GM12873 (cell line): ENCODE data around the gene PLEKHG4B.

Experiments used
- CTCF ChIP-seq: IDR thresholded peaks from 2 replicates; pipeline ENCODE4 v1.5.1; 2012; ENCODE audit warnings: low read depth, mild to moderate bottlenecking, moderate library complexity, low read length, control low read depth; ENCODE audit not compliant: insufficient read depth; ENCODE audit errors: missing control alignments

Gene PLEKHG4B

GRCh38 chr5:152077-152476 lies 60.1 kb downstream of the PLEKHG4B start:
- no peak for TF ChIP-seq CTCF

GRCh38 chr5:153256-153655 lies 61.3 kb downstream of the PLEKHG4B start:
- no peak for TF ChIP-seq CTCF

GRCh38 chr5:154236-154635 lies 62.3 kb downstream of the PLEKHG4B start:
- no peak for TF ChIP-seq CTCF

- no peak for TF ChIP-seq CTCF
Observed at GRCh38 chr5:154826-155225, 62.9 kb downstream of the PLEKHG4B start.

- TF ChIP-seq CTCF = no peak
Observed at GRCh38 chr5:155651-156410, 63.9 kb downstream of the PLEKHG4B start.

GRCh38 chr5:156411-157072 lies 64.6 kb downstream of the PLEKHG4B start:
- TF ChIP-seq CTCF = no peak

- TF ChIP-seq CTCF = no peak
Observed at GRCh38 chr5:157126-157715, 65.3 kb downstream of the PLEKHG4B start.
